B cell (primary cell): ENCODE measurements around the gene KIF16B.

Experiments used
- CTCF ChIP-seq: fragments of 200-600 bp; IDR thresholded peaks from one replicate; pipeline ENCODE4 v1.8.0; 2022; ENCODE audit warnings: antibody characterized with exemption, mild to moderate bottlenecking
- EZH2 ChIP-seq: IDR thresholded peaks from 2 replicates; pipeline ENCODE4 v1.6.1; 2012; ENCODE audit warnings: borderline replicate concordance, low read depth, mild to moderate bottlenecking, moderate library complexity, low read length; ENCODE audit not compliant: insufficient read depth, poor library complexity, severe bottlenecking

GRCh38 chr20:16388731-16389130, 184.5 kb downstream of the KIF16B start:
- TF ChIP-seq CTCF = no peak
- TF ChIP-seq EZH2 = no peak
